NCI-H510A (cell line): ENCODE measurements around the gene MED27.

ENCODE experiments used
- DNase-seq: peaks from one replicate; lab custom pipeline; 2025; lab: John Stamatoyannopoulos, UW

Gene MED27

DNA sequence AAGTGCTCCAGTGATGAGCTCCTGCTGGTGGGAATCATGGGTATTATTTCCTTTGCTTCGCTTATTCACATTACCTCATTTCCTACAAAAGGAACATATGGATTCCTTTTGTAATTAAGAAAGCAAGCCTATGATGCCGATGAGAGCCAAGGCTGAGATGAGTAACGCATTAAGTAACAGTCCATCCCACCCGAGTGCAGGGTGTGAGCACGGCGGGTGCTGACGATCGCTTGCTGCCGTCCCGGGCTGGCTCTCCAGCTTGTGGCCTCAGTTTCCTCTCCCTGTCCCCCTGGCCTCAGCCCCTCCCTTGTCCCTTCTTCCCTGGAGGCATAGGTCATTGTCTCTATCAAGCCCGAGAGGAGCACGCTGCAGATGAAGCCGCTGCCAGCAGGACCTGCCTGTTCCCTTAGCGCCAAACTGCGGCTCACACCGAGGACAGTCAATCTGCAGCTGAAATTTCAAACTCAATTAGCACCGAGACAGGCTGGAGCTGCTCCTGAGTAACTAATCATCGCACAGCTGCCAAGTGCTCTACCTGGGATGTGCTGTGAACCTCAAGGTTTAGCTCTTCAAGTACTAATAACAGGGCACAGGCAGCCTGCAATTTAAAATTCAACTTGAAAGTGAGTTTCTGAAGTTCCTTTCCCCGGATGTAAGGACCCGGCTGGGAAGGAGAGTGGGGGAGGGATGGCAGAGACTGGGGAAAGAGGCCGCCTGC is 224.6 kb downstream of the MED27 start:
- no peak for DNase-seq

DNA sequence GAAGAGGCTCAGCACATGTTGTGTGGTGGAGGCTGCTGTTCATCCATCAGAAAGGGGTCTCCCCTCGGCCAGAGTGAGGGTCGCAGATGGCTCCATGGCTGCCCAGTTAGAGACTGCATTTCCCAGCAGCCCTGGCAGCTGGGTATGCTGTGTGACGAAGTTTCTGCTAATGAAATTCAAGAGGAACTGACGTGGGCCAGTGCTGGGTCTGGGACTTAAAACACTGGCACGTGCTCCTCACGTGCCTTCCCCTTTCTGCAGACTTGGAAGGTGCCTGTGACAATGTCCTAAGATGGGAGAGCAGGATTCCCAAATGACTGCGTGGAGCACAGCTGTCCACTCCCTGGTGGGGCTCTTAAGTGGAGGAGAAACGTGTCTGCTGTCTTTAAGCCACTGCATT is 225.3 kb downstream of the MED27 start:
- no peak for DNase-seq

- no peak for DNase-seq
These were observed 226.2 kb downstream of the MED27 start for GRCh38 chr9:131853434-131853833.

GRCh38 chr9:131851414-131851813 is 228.3 kb downstream of the MED27 start:
- DNase-seq, result no peak

- no peak for DNase-seq
These were observed 230.3 kb downstream of the MED27 start for GRCh38 chr9:131849391-131849790.

DNA sequence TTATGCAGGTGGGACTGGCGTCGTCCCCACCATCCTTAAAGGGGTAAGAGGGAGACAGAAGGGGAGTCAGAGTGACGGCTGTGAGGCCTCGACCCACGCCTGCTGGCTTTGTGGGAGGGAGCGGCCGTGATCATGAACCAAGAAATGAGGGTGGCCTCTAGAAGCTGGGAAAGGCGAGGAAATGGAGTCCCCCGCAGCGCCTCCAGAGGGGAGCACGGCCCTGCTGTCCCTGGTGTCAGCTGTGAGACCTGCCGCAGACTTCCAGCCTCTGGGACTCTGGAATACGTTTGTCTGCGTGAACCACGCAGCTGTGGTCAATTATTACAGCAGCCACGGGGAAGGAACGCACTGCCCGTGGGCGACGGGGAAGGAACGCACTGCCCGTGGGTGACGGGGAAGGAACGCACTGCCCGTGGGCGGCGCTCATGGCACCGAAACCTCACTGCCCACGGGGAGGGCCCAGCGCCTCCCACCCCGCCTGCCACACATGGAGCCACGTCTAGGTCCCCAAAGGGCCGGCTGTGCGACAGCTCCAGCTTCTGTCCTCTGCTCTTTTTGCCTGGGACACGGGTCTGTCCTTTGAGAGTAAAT is 231.0 kb downstream of the MED27 start:
- no peak for DNase-seq

DNA sequence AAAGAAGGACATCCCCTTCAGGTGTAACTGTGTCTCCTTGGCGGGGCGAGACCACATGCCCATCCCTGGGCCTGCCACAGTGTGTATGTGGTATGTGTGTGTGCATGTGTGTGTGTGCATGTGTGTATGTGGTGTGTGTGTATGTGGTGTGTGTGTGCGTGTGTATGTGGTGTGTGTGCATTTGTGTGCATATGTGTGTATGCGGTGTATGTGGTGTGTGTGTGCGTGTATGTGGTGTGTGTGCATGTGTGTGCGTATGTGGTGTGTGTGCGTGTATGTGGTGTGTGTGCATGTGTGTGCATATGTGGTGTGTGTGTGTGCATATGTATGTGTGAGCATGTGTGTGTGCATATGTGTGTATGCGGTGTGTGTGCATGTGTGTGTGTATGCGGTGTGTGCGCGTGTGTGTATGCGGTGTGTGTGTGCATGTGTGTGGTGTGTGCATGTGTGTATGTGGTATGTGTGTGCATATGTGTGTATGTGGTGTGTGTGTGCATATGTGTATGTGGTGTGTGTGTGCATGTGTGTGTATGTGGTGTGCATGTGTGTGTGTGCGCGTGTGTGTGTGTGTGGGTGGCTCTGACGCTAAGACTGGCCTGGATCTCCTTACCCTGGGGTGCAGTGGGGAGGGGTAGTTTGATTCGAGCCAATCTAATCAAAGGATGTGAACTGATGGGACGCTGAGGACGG is 231.9 kb downstream of the MED27 start:
- DNase-seq, result no peak

GRCh38 chr9:131845305-131846298 is 234.1 kb downstream of the MED27 start:
- DNase-seq, result no peak

DNA sequence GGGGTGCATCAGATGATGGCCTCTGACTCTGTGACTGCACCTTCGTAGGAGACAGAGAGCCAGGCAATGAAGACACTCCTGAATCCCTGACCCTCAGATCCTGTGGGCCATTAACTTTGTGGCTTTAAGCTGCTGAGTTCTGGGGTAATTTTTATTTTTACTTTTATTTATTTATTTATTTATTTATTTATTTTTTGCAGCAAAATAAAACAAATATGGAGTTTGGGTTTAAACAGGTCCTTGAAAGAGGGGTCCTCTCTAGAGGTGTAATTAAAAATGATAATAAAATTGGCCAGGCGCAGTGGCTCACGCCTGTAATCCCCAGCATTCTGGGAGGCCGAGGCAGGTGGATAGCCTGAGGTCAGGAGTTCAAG is 234.9 kb downstream of the MED27 start:
- no peak for DNase-seq

- DNase-seq, result no peak
These were observed 235.5 kb downstream of the MED27 start for GRCh38 chr9:131843989-131844744.

DNA sequence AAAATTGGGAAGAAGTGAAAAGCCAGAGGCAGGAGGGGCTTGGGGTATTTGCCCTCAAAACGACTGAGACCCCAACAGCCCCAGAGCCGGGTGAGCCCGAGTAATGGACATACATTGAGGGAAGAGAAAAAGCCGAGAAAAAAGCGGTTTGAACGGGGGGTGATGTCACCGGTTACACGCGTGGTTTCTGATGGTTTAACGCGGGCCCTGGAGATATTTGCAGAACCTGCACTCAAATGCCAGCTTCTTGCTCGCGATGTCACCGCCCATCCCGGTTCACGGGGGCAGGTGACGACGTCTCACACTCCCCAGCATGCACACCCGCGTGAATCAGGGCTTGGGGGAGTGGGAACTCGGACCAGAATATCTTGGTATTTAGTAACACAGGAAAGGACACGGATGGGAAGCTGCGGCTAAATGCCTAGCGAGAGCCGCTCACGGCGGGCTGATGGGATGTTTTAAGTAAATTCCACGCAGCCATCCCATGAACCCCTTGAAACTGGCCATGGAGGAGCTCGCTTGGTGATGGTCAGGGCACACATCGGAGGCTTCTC is 237.8 kb downstream of the MED27 start:
- DNase-seq, result no peak

DNA sequence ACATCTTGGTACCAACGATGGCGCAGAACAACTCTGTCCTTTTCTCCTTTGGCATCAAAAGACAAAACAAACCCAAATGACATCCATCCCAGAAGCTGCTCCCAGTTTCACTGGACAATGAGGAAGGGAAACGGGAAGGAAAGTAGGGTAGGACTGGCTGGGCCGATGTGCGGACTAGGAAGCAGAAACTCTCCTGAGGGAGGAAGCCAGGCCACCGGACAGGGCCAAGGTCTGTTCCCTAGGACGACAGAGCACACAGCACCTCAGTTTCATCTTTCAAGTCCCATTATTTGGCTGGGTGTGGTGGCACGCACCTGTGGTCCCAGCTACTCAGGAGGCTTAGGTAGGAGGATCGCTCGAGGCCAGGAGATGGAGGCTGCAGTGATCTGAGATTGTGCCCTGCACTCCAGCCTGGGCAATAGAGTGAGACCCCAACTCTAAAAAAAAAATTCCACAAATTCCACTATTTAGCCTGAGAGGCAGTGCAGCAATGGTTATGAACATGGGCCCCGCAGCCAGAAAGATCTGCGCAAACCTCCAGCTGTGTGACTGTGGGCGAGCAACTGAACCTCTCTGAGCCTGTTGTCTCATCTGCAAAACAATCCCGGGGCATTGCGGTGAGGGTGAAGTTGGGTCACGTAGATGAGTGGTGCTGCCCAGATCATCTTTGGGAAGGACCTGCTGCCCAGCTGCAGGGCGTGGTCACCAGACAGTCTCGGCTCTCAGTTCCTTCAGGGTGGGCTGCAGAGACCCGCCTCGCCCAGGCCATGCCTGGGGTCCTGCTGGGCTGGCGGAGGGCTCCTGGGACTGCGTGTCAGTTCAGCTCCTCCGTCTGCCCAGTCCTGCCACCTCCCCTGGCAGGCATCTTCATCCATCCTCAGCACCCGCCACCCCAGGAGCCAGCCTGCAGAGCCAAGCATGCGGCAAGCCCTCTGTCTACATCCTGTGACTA is 238.6 kb downstream of the MED27 start:
- DNase-seq, result no peak

- DNase-seq, result no peak
These were observed 239.4 kb downstream of the MED27 start for GRCh38 chr9:131840220-131840619.

- DNase-seq, result no peak
These were observed 240.2 kb downstream of the MED27 start for GRCh38 chr9:131839281-131840084.

DNA sequence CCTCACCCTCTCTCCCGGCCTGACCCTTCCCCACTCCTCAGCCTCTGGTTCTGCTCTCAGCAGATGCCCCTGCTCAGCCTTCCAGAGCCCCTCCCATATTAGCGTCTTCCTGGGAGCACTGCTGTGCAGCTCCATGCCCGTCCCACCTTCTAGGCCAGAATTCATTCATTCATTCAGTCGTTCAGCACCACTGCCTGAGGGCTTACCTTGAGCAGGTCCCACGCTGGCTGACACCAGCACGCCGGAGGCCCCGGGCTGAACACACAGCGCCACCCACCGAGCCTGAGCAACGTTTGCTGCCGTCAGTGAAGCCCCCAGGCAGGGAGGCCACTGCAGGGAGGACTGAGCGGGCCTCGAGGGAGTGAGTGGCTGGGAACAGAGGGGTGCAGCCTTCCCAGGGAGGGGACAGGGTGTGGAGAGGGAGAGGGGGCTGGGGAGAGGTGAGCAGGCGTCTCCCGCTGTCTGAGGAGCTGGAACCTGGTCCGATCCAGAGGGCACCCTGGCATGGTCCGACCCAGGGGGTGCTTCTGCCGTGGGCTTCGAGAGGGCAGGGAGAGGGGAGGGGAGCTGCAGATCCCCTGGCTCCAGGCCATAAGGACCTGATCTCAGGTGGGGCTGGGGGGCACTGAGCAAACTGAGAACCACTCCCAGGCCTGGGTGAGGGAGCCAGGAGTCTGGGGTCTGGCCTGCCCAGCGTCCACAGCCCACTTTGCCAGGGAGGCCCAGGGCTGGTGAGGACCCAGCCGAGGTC is 241.0 kb downstream of the MED27 start:
- DNase-seq, result no peak

- DNase-seq, result no peak
These were observed 241.8 kb downstream of the MED27 start for GRCh38 chr9:131837836-131838235.

DNA sequence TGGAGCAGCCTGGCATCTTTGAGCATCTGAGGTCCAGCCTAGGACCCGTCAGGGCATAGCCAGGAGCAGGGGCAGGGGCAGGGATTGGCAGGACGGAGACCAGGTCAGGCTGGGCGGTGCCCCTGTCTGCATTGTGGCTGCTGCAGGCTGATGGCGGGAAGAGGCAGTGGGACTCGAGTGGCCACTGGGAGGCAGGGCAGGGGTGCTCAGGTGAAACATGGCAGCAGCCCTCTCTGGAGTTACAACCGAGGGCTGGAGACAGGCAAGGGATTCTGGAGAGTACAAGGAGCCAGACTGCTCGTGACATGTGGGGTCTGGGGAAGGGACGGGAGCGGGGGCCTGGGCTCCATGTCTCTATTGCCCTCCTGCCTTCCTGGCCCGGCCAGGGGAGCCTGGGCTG is 242.4 kb downstream of the MED27 start:
- no peak for DNase-seq

DNA sequence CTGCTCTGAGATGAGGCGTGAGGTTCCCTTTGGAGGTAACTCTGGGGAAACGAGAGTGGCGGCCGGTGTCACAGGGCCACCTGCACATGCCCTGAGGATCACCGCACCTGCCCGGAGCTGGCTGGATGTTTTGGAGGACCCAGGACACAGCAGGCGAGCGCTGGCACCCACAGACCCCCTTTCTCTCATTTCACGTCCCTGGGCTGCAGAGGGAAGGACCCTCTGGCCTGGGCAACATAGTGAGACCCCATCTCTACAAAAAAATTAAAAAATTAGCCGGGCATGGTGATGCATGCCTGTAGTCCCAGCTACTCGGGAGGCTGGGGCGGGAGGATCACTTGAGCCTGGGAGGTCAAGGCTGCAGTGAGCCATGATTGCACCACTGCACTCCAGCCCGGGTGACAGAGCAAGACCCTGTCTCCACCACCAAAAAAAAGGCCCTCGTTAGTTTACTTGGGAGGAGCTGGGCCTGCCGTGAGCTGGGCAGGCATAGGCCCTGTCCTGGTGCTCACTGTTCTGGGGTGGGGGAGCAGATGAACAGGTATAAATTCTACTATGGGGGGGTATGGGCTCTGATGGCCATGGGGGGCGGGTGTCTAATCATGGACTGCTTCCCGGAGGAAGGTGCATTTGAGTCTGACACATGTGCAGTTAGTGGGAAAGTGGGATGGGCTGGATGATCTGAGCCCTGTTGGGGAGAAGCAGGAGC is 242.9 kb downstream of the MED27 start:
- no peak for DNase-seq
